Measurements from ENCODE around the gene NAA25.

- TF ChIP-seq CTCF (IDR thresholded peaks at IDR 0.05) = no peak
- TF ChIP-seq NRF1 (IDR thresholded peaks at IDR 0.05; ENCODE audit: low read depth, low read length) = no peak
- TF ChIP-seq POLR2AphosphoS5 (IDR thresholded peaks at IDR 0.05; ENCODE audit: low read depth, low read length) = no peak
- TF ChIP-seq RAD21 (IDR thresholded peaks at IDR 0.05; ENCODE audit: low read length) = no peak
- no peak for TF ChIP-seq REST (IDR thresholded peaks at IDR 0.05; ENCODE audit: low read depth, low read length)
- no peak for TF ChIP-seq ZBTB33 (IDR thresholded peaks at IDR 0.05; ENCODE audit: borderline replicate concordance, low read depth)
- TF ChIP-seq MAX (IDR thresholded peaks at IDR 0.05; ENCODE audit: low read depth) = no peak
- no peak for TF ChIP-seq RFX5 (IDR thresholded peaks at IDR 0.05; ENCODE audit: low read length)
- no peak for TF ChIP-seq EZH2phosphoT487 (IDR thresholded peaks at IDR 0.05; ENCODE audit: borderline replicate concordance, low read depth)
- TF ChIP-seq SIN3A (IDR thresholded peaks at IDR 0.05; ENCODE audit: borderline replicate concordance, low read depth, low read length) = no peak
- no peak for TF ChIP-seq USF1 (IDR thresholded peaks at IDR 0.05; ENCODE audit: borderline replicate concordance, low read depth)
These were observed 128.0 kb downstream of the NAA25 start for GRCh38 chr12:111980598-111980997.

Data from SK-N-SH (cell line).